Uterus (tissue), 4 donors: ENCODE results near the gene KIAA1217. TPM values are rescaled to one million over a fixed set of nuclear protein-coding genes. Genes with fewer than 3 reads are reported as not detected.

Experiments used
- DNase-seq, 2 donors: peaks; one replicate each; pipeline ENCODE4 v3.0.0-alpha.2; 2019 to 2020
- H3K27ac ChIP-seq, 2 donors: fragments of 200-600 bp; sonication (generic); 1 replicate in 1 of 2; 2 replicates in 1 of 2; pipeline ENCODE4 v1.5.1; 2016 to 2018
- H3K27me3 ChIP-seq, 2 donors: fragments of 200-600 bp; sonication (generic); one replicate each; pipeline ENCODE4 v1.5.1; 2018 to 2019; ENCODE audit warnings: control low read depth in 1 of 2
- H3K36me3 ChIP-seq, 2 donors: fragments of 200-600 bp; sonication (generic); one replicate each; pipeline ENCODE4 v1.5.1; 2019; ENCODE audit warnings: control low read depth in 1 of 2
- H3K4me1 ChIP-seq, 2 donors: fragments of 200-600 bp; sonication (generic); one replicate each; pipeline ENCODE4 v1.5.1; 2018 to 2019; ENCODE audit warnings: control low read depth in 1 of 2
- H3K4me3 ChIP-seq, 2 donors: fragments of 200-600 bp; sonication (generic); 1 replicate in 1 of 2; 2 replicates in 1 of 2; pipeline ENCODE4 v1.5.1; 2018 to 2019; ENCODE audit warnings: mild to moderate bottlenecking in 1 of 2
- H3K9me3 ChIP-seq, 2 donors: fragments of 200-600 bp; sonication (generic); one replicate each; pipeline ENCODE4 v1.5.1; 2019; ENCODE audit warnings: control low read depth in 1 of 2
- POLR2A ChIP-seq, 2 donors: fragments of 450-650 bp; IDR thresholded peaks; one replicate each; pipeline ENCODE4 v1.6.1; 2016; ENCODE audit warnings: antibody characterized with exemption in 2 of 2, mild to moderate bottlenecking in 1 of 2, moderate library complexity in 1 of 2
- intact Hi-C: fragments of 100-400 bp; cut with DNase I; formaldehyde crosslinking; loops from one replicate; pipeline ENCODE4 v1.15.1; 2023; ENCODE audit warnings: low total_unique reads
- total RNA-seq, 4 donors: library from RNA; depleted of rRNA in 3 of 4; stranded (reverse); fragments of >200 nt in 3 of 4; gene quantifications; one replicate each; pipeline versions ENCODE4 v1.1.0 to v1.2.4, GENCODE V29; 2014 to 2023
- TF ChIP-seq, protein P1 (sequence below), 4 experiments: fragments of 200-600 bp in 2 of 4; fragments of 450-650 bp in 2 of 4; sonication (generic) in 2 of 4; IDR thresholded peaks; one replicate each; pipeline ENCODE4 v1.5.1; 2016 to 2019; ENCODE audit warnings: antibody characterized with exemption in 4 of 4, mild to moderate bottlenecking in 2 of 4, moderate library complexity in 1 of 4
- donor health status: DM: yes; HTN: yes; CAD: no.

Gene KIAA1217
- total RNA-seq, 4 donors from 2014 or later, result 3.5 to 38.2 (median 11.6) TPM

DNA sequence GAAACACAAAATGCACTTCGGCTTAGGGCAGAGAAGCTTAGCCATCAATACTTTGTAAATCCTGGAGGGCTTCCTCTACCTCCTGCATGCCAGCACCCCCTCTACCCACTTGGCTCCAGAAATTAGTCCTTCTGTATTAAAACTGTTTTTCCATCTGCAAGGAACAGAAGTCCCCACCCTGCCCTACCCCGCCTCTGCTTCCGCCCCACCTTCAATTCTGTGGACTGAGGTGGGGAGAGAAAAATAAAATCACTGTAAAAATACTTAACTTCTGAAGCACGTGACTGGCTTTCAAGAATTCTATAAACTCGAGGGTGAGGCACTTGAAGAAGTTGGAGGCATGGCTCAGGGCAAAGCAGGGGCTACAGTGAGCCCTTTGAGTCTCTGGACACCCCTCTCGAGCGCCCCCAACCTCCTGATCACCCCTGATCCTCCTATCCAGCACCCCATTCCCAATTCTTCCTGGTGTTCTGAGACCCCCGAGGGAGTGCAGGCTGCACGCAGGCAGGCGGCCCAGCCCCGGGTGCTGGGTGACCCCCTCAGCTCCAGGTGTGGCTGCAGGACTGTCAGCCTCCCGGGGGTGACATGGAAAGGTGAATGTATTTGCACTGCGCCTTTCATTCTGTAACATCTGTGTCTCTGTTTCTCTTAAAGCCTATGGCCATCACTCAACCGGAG is 7.3 kb upstream of the KIAA1217 start:
- no peak overlapping the region for H3K27ac ChIP-seq
- H3K36me3 ChIP-seq, result no peaks in the 10 kb centered on the region
- H3K4me1 ChIP-seq, result no peaks in the 10 kb centered on the region
- TF ChIP-seq POLR2A (IDR thresholded peaks at IDR 0.05), result no peak
- no peaks in the 10 kb centered on the region for H3K27me3 ChIP-seq
- no peaks in the 10 kb centered on the region for H3K9me3 ChIP-seq
- intact Hi-C loops, result no loop called here
- DNase-seq, result no peak
- no peak overlapping the region for H3K4me3 ChIP-seq

DNA sequence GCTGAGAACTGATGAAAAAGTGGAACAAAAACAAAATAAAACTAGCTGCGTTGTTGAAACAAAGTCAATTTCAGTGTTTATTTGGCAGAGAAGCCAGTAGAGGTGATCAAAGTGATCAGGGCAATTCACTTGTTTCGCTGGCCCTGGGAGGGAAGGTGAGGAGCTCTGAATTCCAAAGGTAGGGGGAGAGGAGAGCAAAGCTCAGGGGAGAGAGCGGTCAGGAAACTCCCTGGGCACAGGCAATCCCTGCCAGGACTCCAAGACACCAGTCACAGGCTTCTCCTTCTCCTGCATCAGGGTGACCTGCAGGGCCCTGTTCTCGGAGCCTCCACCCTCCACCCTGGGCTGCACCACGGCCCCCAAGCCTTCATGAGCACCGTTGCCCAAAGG is 6.8 kb upstream of the KIAA1217 start:
- Histone ChIP-seq H3K9me3 (no peaks in the 10 kb centered on the region), H3K36me3 (no peaks in the 10 kb centered on the region), H3K4me1 (no peaks in the 10 kb centered on the region), H3K27me3 (no peaks in the 10 kb centered on the region), H3K27ac (no peak overlapping the region), H3K4me3 (no peak overlapping the region)
- intact Hi-C loops, result no loop called here
- DNase-seq, result no peak
- TF ChIP-seq, protein P1, sequence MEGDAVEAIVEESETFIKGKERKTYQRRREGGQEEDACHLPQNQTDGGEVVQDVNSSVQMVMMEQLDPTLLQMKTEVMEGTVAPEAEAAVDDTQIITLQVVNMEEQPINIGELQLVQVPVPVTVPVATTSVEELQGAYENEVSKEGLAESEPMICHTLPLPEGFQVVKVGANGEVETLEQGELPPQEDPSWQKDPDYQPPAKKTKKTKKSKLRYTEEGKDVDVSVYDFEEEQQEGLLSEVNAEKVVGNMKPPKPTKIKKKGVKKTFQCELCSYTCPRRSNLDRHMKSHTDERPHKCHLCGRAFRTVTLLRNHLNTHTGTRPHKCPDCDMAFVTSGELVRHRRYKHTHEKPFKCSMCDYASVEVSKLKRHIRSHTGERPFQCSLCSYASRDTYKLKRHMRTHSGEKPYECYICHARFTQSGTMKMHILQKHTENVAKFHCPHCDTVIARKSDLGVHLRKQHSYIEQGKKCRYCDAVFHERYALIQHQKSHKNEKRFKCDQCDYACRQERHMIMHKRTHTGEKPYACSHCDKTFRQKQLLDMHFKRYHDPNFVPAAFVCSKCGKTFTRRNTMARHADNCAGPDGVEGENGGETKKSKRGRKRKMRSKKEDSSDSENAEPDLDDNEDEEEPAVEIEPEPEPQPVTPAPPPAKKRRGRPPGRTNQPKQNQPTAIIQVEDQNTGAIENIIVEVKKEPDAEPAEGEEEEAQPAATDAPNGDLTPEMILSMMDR (IDR thresholded peaks at IDR 0.05), result no peak
- no peak for TF ChIP-seq POLR2A (IDR thresholded peaks at IDR 0.05)

DNA sequence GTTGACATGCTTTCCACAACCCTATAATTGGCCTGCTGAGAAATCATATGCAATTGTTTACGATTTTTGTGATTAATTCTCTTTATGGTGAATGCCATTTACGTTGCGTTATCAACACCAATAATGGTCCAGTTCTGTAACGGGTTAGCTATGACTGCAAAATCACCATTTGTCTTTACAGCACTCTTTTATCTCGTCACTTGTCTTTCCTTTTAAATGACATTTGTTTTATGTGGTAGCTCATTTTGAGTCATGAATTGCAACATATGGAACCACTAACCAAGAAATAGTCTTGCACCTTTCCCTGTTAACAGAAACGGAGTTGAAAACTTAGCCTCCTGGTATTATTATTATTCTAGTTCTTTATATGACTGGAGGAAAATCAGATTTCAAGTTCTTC is 3.1 kb upstream of the KIAA1217 start:
- TF ChIP-seq, protein P1 (IDR thresholded peaks at IDR 0.05), result no peak
- TF ChIP-seq POLR2A (IDR thresholded peaks at IDR 0.05), result no peak
- Histone ChIP-seq H3K4me1 (peaks cover 0 to 3% of the 10 kb centered on the region in 2 donors), H3K9me3 (no peaks in the 10 kb centered on the region), H3K27me3 (no peaks in the 10 kb centered on the region), H3K36me3 (no peaks in the 10 kb centered on the region), H3K4me3 (no peak overlapping the region), H3K27ac (no peak overlapping the region)
- intact Hi-C loops, result no loop called here
- DNase-seq, result no peak

DNA sequence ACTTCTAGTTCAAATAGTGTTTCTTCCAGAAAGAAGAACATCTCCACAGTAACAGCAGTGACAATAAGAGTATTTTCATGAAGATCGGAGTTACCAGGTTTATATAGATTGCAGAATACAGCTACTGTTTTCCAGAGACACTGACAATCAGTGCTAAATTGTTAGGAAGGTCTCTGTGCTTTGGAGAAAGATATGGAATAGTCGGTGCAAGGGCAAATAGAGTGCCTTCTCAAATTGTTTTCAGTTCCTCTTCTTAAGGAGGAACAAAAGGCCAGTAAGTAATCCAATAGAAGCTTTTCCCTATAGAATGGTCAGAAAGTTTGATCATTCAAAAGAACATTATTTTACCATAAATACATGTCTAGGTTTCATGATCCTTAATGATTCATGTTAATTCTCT is 2.6 kb upstream of the KIAA1217 start:
- H3K4me3 ChIP-seq, result no peak overlapping the region
- TF ChIP-seq POLR2A (IDR thresholded peaks at IDR 0.05), result no peak
- no peak for DNase-seq
- intact Hi-C loops, result no loop called here
- no peaks in the 10 kb centered on the region for H3K36me3 ChIP-seq
- peaks cover 0 to 3% of the 10 kb centered on the region in 2 donors for H3K4me1 ChIP-seq
- no peaks in the 10 kb centered on the region for H3K9me3 ChIP-seq
- H3K27me3 ChIP-seq, result no peaks in the 10 kb centered on the region
- no peak overlapping the region for H3K27ac ChIP-seq

DNA sequence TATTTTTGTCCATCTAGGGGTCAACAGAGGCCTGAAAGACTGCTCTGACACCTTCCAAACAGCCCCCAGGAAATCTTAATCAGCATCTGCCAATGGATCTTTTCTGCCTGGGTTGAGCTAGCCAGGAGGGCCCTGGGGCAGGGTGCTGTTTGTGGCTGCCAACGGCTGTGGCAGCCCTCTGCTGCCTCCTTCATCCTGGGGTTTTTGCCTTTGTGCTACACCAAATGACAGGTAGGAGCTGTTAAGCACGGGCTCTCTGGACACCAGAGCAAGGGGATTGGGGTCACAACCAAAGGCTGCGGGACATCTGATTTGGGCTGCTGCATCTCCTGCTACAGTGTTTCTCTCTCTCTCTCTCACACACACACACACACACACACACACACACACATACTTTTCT is 2.0 kb upstream of the KIAA1217 start:
- peaks cover 0 to 3% of the 10 kb centered on the region in 2 donors for H3K4me1 ChIP-seq
- peak overlapping the region; percentile 87 to 90 for H3K27ac ChIP-seq
- H3K36me3 ChIP-seq, result no peaks in the 10 kb centered on the region
- no peak overlapping the region for H3K4me3 ChIP-seq
- intact Hi-C loops, result no loop called here
- H3K27me3 ChIP-seq, result no peaks in the 10 kb centered on the region
- no peak for DNase-seq
- no peak for TF ChIP-seq POLR2A (IDR thresholded peaks at IDR 0.05)
- TF ChIP-seq, protein P1 (IDR thresholded peaks at IDR 0.05), result no peak
- H3K9me3 ChIP-seq, result no peaks in the 10 kb centered on the region

DNA sequence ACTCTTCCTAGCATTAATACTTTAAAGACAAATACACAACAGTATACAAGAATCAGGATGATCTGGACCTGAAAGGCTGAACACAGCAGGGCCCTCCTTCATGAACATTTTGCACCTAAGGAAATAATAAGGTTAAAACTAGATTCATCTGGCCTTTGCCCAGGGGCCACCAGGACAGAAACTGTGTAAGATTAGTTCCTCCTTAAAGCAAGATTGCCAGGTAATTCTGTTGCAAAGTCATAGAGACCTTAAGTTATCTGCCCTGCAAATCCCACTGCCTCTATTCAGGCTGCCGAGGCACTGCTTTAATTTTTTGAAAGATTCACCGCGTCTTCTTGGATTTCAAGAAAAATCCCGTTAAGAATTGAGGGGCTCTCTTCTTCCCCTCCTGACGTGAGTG is 1.6 kb upstream of the KIAA1217 start:
- intact Hi-C loops, result no loop called here
- Histone ChIP-seq H3K27me3 (no peaks in the 10 kb centered on the region), H3K4me3 (no peak overlapping the region), H3K27ac (peak overlapping the region; percentile 87 to 90), H3K9me3 (no peaks in the 10 kb centered on the region), H3K36me3 (no peaks in the 10 kb centered on the region), H3K4me1 (peaks cover 0 to 3% of the 10 kb centered on the region in 2 donors)
- TF ChIP-seq, protein P1 (IDR thresholded peaks at IDR 0.05), result no peak
- no peak for TF ChIP-seq POLR2A (IDR thresholded peaks at IDR 0.05)
- DNase-seq, result no peak
